ENCODE results near the gene HBG2.
"Not testable (repeated sequence)": the region's sequence is repeated elsewhere in the genome, so short reads cannot be mapped to it uniquely, and the experiment has no call there.

HBG2 gene

DNA sequence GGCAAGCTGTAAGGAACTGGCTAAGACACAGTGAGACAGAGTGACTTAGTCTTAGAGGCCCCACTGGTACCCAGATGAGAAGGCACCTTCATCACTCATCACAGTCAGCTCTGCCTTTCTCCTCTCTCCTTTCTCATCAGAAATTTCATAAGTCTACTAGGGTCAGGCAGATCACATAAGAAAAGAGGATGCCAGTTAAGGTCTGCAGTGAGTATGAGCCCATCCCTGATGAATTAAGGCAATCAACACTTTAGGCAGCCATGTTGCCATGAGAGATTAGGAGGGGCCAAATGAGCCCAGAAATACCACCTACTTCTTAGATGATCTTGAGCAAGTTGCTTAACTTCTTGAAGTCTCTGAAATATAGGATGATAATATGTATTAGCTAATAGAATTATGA is 27.0 kb upstream of the HBG2 start:
- DNase-seq (ENCODE audit: low read depth in 2 of 2): no peak

DNA sequence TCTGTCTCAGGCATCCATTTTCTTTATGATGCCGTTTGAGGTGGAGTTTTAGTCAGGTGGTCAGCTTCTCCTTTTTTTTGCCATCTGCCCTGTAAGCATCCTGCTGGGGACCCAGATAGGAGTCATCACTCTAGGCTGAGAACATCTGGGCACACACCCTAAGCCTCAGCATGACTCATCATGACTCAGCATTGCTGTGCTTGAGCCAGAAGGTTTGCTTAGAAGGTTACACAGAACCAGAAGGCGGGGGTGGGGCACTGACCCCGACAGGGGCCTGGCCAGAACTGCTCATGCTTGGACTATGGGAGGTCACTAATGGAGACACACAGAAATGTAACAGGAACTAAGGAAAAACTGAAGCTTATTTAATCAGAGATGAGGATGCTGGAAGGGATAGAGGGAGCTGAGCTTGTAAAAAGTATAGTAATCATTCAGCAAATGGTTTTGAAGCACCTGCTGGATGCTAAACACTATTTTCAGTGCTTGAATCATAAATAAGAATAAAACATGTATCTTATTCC is 26.1 kb upstream of the HBG2 start:
- peak; percentile 85 to 87 for DNase-seq (ENCODE audit: low read depth in 2 of 2)

DNA sequence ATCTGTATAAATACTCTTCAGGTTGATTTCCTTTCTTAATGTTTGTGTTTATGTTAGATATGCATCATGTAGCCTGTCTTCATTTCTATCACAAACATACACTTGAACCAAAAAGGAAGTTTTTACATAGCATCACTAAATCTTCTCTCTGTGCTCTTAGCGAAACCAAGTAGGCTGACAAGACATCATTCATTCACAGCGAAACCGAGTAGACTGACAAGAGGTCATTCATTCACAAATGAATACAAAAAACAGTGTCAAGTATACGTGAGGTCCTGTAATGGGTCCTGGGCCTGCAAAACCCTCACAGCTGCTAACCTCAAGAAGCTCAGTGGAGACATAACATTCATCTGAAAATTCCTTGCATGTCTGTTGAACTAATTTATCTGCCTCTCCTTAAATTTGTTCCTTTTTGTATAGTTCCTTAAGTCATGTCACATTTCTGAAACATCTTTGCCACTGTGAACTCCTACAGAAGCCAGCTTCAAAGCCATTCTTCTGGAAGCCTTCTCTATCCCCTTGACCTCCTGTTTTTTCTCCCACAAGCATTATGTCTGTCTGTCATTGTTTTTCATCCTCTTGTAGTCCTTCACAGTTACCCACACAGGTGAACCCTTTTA is 25.0 kb upstream of the HBG2 start:
- no peak for DNase-seq (ENCODE audit: low read depth in 2 of 2)

DNA sequence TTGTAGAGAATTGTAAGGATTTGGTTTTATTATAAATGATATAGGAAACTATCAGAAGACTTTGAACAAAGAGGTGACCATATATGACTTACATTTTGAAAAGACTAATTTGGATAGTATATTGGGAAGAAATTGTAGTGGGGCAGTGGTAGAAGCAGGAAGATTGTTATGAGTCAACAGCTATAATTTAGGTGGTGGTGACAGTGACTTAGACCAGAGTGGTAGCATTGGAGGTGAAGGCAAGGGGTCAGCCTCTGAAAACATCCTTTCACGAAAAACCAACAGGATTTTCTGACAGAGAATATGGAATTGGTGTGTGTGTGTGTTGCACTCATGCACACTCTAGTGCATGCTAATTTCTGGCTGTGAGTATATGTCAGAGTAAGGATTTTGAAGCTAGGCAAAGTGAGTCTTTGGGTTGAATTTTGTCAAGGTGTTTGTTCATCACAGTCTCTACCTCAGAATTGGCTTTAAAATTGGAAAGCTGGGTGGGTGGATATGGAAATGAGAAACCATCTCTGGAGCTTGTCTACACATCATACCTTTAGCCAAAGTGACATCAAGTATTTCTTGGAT is 23.3 kb upstream of the HBG2 start:
- no peak for DNase-seq (ENCODE audit: low read depth in 2 of 2)

DNA sequence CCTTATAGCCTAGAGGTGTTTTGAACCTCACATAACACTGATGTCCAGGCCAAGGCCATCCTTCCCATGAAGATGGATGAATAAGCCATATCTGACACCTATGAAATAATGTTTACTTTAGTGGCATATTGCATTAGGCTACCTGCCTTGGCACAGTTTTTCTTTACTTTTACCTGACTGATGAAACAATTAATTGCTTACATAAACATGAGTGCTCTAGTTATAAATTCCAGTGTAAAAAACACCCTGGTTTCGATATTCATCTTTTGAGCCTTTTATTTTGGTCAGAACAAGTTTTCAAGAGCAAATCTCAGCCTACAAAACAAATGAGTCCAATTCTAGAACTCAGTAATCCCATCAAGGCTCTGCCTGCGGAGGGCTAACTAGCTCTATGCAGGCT is 22.1 kb upstream of the HBG2 start:
- DNase-seq (ENCODE audit: low read depth in 2 of 2): no peak

DNA sequence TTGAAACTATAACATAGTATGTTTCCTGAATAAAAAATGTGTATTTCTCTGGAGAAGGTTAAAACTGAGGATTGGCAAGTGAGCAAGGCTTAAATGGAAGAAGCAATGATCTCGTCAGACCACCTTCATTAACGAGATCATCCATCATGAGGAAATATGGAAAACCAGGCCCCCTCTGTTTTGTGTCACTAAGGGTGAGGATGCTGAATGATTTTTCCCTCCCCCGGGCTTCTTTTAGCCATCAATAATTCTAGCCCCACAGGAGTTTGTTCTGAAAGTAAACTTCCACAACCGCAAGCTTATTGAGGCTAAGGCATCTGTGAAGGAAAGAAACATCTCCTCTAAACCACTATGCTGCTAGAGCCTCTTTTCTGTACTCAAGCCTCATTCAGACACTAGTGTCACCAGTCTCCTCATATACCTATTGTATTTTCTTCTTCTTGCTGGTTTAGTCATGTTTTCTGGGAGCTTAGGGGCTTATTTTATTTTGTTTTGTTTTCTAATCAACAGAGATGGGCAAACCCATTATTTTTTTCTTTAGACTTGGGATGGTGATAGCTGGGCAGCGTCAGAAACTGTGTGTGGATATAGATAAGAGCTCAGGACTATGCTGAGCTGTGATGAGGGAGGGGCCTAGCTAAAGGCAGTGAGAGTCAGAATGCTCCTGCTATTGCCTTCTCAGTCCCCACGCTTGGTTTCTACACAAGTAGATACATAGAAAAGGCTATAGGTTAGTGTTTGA is 21.0 kb upstream of the HBG2 start:
- no peak for DNase-seq (ENCODE audit: low read depth in 2 of 2)

DNA sequence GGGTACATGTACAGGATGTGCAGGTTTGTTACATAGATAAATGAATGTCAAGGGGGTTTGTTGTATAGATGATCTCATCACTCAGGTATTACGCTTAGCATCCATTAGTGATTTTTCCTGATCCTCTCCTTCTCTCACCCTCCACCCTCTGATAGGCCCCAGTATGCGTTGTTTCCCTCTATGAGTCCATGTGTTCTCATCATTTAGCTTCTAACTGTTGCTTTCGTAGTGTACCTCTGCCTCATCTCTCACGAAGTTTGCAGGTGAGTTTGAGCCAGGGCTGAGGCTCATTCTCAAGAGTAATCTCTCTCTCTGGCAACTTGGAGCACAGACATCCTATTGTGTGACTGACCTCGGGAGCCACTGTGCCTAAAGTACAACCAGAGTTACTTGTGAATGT is 19.8 kb upstream of the HBG2 start:
- DNase-seq (ENCODE audit: low read depth in 2 of 2): no peak

DNA sequence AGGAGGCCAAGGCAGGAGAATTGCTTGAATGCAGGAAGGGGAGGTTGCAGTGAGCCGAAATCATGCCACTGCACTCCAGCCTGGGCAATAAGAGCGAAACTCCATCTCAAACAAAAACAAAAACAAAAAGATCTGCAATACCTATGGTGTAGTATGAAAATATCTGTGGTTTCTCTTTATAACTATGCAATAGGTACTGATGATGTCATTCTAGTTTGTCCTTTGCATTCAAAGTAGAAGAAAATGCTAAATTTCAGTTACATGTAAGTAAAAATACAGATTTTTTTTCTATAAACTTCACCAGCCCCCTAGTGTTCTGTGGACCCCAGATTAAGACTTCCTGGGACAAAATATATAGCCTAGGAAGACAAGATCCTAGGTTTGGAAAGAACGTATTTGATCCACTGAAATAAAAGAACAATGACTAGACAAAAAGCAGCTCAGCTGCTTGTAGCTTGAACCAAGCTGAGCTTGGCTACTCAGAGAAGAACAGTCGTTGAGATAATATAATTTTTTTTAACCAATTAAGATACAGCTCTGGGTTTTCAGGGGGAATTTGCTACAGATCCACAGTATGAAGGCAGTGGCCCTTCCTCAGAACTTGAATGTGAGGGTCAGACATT is 17.9 kb upstream of the HBG2 start:
- DNase-seq (ENCODE audit: low read depth in 2 of 2): no peak

DNA sequence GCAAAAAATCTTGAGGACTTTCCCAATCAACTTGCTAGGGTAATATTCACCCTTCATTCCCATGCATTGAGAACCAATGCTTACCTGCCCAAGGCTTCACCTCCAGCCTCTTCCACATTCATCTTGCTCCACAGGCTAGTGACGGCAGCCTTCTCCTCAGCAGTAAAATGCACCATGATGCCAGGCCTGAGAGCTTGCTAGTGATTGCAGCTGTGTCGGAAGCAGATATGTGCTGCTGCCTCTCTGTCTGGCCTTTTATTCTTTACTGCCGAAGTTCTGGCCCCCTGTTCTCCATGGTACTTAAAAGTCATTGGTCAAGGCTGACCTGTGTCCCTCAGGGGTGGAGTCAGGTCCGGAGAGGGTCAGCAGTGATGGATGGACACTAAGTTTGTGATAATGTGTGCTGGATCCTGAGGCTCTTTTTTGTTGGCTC is 15.2 kb upstream of the HBG2 start, which contains the start of gene HBE1:
Gene HBE1 (minus strand): TSS at position 231 of the 433 bp plus-strand sequence. CDS start 55 bp downstream, at position 176.
- no peak for DNase-seq (ENCODE audit: low read depth in 2 of 2)

DNA sequence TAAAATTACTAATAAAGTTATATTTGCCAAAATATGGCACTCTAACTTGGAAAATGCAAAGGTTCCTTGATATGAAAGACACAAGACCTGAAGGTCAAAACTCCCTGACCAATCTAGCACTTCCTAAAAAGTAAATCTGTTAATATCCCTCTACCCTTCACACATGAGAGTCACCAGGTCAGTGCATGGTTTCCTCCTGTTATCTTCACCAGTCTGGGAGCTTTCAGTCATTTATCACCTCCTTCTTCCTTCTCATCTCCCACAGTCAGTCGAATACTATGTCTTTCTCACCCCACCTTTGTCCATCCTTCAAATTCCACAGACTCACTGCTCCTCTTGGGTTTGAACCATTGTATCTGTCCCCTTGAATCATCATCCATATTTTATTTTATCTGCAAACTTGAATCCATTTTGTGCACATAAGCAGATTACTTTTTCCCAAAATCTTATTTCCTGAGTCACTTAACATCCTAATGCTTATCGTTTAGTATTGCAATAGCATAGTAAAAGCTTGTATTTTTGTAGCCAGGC is 12.5 kb upstream of the HBG2 start:
- no peak for DNase-seq (ENCODE audit: low read depth in 2 of 2)

DNA sequence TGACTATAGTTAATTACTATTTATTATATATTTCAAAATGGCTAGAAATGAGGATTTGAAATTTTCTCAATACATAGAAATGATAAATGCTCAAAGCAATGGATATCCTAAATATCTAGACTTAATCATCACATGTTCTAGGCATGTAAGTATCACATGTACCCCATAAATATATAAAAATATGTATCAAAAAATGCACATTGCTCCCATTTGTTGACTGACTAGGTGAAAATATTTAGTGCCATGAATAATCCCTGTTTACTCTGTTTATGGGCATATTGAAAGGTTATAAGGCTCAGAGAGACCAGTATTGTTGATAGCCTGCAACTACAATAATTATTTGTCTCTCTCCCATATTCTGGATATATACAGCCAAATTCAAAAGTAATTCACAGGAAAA is 12.0 kb upstream of the HBG2 start:
- DNase-seq (ENCODE audit: low read depth in 2 of 2): no peak

DNA sequence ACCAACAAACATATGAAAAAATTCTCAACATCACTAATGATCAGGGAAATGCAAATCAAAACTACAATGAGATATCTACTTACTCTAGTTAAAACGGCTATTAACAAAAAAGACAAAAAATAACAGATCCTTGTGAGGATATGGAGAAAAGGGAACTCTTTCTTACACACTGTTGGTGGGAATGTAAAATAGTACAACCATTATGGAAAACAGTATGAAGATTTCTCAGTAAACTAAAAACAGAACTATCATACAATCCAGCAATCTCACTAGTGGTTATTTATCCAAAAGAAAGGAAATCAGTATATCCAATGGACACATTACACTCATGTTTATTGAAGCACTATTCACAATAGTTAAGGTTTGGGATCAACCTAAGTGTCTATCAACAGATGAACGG is 11.3 kb upstream of the HBG2 start:
- no peak for DNase-seq (ENCODE audit: low read depth in 2 of 2)

DNA sequence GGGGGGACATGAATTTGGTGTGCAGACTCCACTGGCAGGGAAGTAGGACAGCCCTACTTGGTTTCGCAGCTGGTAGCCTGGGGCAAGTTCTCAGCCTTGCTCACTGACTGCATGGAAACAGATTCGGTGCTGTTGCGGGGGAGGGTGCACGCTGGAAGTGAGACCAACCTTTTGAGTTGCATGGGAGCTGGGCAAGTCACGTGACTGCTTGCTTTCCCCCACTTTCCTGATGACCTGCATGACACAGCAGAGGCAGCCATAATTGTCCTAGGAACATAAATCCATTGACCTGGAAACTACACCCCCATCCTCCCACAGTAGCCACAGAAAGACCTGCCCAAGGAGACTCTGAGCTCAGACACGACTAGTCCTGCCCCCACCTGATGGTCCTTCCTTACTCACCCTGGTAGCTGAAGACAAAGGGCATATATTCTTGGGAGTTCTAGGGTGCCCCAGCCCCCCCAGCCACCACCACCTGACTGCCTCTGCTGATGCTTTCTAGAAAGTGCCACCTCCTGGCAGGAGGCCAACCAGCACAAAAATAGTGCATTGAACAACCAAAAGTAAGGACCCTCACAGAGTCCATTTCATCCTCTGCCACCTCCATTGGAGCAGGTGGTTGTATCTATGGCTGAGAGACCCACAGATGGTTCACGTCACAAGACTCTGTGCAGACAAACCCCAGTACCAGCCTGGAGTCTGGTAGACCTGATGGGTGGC is 4.1 kb upstream of the HBG2 start:
- no peak for DNase-seq (ENCODE audit: low read depth in 2 of 2)

DNA sequence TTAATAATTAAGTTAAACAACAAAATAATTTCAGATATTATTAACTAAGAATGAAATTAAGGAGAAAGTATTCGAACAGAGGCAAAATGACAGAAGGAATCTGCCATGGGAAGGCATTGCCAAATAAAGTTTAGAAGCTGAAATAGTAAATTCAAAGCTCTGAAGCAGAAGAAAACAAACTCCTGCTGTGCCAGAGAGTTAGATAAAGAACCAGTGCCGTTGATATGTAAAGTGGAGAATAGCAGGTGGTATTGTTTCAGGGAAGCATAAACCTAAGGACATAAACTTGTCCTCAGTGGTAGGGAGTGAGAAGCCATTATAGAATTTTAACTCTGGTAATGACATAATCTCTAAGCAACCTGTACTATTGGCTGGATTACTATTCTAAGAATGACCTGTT is 2.7 kb upstream of the HBG2 start:
- DNase-seq (ENCODE audit: low read depth in 2 of 2): no peak

DNA sequence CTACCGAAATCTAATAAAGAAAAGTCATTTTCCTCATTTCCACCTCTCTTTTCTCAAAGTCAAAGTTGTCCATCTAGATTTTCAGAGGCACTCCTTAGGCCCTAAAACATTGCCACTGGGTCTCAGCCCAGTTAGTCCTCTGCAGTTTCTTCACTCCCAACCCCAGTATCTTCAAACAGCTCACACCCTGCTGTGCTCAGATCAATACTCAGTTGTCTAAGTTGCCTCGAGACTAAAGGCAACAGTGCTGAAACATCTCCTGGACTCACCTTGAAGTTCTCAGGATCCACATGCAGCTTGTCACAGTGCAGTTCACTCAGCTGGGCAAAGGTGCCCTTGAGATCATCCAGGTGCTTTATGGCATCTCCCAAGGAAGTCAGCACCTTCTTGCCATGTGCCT is 558 bp downstream of the HBG2 start:
- not testable (repeated sequence) for DNase-seq (ENCODE audit: low read depth in 2 of 2)

DNA sequence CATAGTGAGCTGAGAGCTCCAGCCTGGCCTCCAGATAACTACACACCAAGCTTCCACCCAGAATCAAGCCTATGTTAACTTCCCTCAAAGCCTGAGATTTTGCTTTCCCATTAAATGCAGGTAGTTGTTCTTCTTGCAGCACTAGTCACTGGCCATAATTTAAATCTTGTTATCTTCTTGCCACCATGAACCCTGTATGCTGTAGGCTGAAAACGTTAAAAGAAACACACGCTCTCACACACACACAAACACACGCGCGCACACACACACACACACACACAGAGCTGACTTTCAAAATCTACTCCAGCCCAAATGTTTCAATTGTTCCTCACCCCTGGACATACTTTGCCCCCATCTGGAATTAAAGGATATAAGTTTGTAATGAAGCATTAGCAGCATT is 1.1 kb downstream of the HBG2 start:
- DNase-seq (ENCODE audit: low read depth in 2 of 2): not testable (repeated sequence)

DNA sequence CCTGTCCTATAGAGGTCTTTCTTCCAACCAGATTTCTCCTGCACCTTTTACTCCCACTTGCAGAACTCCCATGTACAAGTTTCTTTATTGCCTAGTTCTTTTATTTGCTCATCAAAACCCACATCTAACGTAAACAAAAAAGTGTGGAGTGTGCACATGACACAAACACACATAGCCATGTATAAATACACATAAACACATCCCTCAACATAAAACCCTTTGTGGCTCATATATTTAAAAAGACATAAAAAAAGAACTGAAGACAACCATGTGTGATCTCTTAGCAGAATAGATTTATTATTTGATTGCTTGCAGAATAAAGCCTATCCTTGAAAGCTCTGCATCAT is 1.7 kb downstream of the HBG2 start:
- no peak for DNase-seq (ENCODE audit: low read depth in 2 of 2)

DNA sequence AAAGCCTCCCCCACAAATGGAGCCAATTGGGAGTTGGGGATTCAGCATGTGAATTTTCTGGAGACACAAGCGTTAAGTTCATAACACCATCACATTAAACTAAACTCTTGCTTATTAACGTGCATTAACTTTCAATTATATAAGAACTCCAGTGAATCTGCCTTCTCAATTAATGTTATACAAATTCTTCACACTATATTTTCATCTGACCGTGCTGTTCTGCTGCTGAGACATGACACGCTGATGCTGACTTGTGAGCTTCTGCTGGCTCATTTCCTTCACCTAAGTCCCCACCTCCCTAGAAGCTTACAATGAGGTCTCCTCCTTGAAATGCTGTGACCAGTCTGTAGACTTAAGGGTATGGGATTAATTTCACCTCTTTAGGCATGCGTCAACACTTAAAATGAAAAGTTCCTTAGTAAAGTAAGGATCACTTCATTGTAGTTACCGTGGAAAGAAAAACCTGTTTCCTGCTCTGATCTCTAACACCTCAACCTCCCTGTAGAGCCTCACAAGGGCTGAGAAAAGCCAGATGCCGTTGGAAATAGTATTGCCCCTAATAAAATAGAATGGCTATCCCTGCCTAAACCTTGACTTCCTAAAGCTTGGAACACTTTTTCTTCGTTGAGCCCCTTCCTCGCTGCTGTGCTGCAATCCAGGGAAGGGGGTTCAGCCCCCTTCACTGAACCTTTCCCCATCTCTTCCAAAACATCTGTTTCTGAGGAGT is 2.2 kb downstream of the HBG2 start:
- DNase-seq (ENCODE audit: low read depth in 2 of 2): no peak

DNA sequence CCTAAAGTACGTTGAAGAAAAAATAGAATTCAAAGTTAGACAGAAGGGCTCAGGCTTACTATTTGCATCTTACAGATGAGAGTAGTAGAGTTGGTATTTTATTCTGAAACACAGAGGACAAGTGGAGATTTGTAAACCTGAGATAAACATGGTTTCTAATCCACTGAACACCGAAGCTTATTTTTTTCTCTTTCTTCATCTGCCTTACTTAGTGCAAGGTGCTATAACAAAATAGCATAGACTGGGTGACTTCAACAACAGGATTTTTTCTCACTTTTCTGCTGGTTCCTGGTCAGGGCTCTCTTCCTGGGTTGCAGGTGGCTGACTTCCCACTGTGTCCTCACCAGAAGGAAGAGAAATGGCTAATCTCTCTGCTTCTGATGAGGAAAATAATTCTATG is 2.8 kb downstream of the HBG2 start:
- no peak for DNase-seq (ENCODE audit: low read depth in 2 of 2)

DNA sequence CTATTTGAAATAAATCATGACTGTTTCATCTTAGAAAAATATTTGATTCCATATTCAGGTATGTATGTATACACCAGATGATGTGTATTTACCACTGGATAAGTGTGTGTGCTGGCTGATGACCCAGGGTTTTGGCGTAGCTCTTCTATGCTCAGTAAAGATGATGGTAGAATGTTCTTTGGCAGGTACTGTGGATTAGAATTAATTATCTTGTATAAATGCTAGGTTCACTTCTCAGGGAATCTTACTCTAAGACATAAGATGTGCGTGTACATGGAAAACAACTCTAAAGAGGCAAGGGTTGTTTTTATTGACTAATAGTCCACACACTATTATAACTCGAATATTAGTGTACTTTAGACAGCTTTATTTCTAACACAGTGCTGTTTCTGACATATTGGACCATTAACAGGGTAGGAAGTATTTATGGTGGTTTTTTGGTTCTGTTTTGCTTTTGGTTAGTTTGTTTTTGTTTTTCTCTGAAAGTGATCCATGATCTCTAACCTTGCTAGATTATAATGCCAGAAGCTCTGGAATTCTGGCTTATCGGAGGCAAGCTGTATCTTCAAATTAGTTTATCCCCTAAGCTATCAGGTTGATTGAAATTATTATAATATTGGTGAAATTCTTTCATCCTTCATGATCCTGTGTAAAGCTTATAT is 3.9 kb downstream of the HBG2 start:
- DNase-seq (ENCODE audit: low read depth in 2 of 2): no peak
